Measurements from ENCODE around the gene TTBK1. TPM values are rescaled to one million over a fixed set of nuclear protein-coding genes. Genes with fewer than 3 reads are reported as not detected.

The TTBK1 gene
- under 0.01 TPM in 1 of 2 replicates, not detected in the other for total RNA-seq

GRCh38 chr6:43242908-43243663 lies at the start of gene TTBK1:
TTBK1 (plus strand) TSS chr6:43243481; CDS start chr6:43246661, 3,180 bp downstream.

GRCh38 chr6:43228951-43229802 lies 14.1 kb upstream of the TTBK1 start, which contains the start of gene DNPH1:
DNPH1 (minus strand) TSS chr6:43229481; CDS start chr6:43229456, 25 bp downstream.

DNA sequence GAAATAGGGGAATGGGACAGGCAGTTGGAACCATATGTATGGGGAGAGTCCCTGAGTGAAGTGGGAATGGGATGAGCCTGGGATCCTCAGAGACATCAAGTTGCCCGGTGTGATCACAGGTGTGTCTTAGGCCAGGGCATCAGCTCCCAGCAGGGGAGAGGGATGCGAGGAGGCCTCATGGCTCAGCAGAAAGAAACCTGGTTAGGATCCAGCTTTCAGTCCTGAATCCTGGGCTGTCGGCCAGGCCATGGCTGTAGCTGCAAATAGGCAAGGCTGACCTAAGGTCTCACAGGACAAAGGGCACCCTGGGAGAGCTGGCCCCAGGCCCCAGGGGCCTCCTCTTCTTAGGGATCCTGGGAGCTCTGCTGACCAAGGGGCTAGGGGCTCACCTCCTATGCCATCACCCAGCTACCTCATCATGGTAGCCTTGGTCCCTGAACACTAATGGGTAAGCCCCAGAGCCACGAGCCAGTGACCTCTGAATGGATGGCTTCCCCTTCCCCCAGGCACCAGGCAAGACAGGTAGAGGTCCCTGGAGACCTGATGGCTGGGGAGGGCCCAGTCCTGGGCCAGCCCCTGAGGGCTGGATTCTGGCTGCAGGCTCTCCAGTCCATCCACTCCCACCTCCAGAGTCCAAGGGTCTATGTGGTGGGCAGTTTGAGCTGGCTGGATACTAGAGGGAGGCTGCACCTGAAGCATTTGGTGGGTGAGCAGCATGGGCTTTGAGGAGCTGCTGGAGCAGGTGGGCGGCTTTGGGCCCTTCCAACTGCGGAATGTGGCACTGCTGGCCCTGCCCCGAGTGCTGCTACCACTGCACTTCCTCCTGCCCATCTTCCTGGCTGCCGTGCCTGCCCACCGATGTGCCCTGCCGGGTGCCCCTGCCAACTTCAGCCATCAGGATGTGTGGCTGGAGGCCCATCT lies 54.6 kb downstream of the TTBK1 start, which contains the start of gene SLC22A7:
TSS of gene SLC22A7 (plus strand) at position 617 of the 921 bp plus-strand sequence. CDS start at position 716, 99 bp downstream.

DNA sequence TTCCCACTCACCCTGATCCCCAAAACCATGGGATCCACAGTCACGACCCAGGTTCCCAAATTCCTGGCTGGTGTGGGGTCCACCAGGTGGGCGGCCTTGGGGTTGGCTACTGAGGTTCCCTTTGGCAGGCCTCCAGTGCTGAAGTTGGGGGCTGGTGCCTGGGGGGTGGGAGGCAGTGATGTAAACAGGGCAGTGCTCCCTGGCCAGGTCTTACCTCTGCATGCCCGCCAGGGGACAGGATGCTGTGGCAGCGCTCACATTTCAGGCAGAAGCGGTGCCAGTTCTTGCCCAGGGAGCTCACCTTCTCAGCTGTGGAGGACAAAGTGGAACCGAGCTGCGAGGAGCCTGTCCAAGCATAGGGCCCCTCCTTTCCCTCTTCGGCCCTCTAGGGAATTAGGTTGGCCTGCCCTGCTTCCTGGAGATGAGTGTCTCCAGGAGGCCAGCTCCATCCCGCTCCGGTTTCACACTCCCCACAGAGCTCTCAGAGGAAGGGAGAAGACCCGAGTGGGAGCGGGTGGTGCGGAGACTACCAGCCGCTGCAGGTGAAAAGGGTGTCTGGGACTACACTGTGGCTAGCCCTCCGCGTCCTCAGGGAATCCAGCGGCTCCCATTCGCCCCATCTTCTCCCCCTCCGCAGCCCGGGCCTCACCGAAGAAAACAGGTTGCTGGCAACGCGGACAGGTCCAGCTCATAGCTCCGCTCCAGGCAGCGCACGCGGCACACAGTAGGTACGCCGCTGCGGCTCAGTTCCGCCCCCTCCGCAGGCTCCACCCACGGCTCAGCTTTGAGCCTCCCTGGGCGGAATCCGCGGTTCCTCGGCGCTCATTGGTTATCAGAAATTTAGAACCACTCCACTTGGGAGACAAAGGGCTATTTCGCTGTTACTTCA lies 65.1 kb downstream of the TTBK1 start, which contains the start of gene CRIP3:
TSS of gene CRIP3 (minus strand) at position 726 of the 889 bp plus-strand sequence. CDS start at position 692, 34 bp downstream.

Small RNAs within 50 kb of the gene (small RNA-seq; reads per million reads assigned to genes)
- gene RPL12P47: not detected

Other genes with a start within 250 kb of the TTBK1 start
- 26.4 and 29.3 TPM in 2 replicates for gene MEA1, start 229.5 kb upstream of the TTBK1 start, total RNA-seq
- gene KLHDC3, start 229.2 kb upstream of the TTBK1 start, total RNA-seq: 111 and 112 TPM in 2 replicates
- 75.5 and 82.8 TPM in 2 replicates for gene RRP36, start 221.9 kb upstream of the TTBK1 start, total RNA-seq
- 87.6 and 93.6 TPM in 2 replicates for gene CUL7, start 189.6 kb upstream of the TTBK1 start, total RNA-seq
- 13.7 and 14.4 TPM in 2 replicates for gene MRPL2, start 184.0 kb upstream of the TTBK1 start, total RNA-seq
- 17.2 and 20.1 TPM in 2 replicates for gene KLC4, start 183.8 kb upstream of the TTBK1 start, total RNA-seq
- 361 and 514 TPM in 2 replicates for gene PTK7, start 167.2 kb upstream of the TTBK1 start, total RNA-seq
- 59.1 and 64.4 TPM in 2 replicates for gene SRF, start 72.2 kb upstream of the TTBK1 start, total RNA-seq
- 21.9 and 32.8 TPM in 2 replicates for gene CUL9, start 61.3 kb upstream of the TTBK1 start, total RNA-seq
- gene DNPH1, start 14.0 kb upstream of the TTBK1 start, total RNA-seq: 31.8 and 43.1 TPM in 2 replicates
- gene SLC22A7, start 54.8 kb downstream of the TTBK1 start, total RNA-seq: not detected in 2 replicates
- gene CRIP3, start 65.3 kb downstream of the TTBK1 start, total RNA-seq: not detected in 2 replicates
- gene ZNF318, start 126.2 kb downstream of the TTBK1 start, total RNA-seq: 16.4 and 17.4 TPM in 2 replicates
- 22.2 and 23.2 TPM in 2 replicates for gene ABCC10, start 184.1 kb downstream of the TTBK1 start, total RNA-seq
- 0.16 TPM in 1 of 2 replicates, not detected in the other for gene DLK2, start 212.1 kb downstream of the TTBK1 start, total RNA-seq
- 18.8 and 20.0 TPM in 2 replicates for gene TJAP1, start 234.1 kb downstream of the TTBK1 start, total RNA-seq